ENCODE measurements around the gene LARP4. TPM values are rescaled to one million over a fixed set of nuclear protein-coding genes. Genes with fewer than 3 reads are reported as not detected.
A peak's percentile ranks its signal among the peaks of the same experiment; 100 is the strongest.
"Not testable (repeated sequence)": the region's sequence is repeated elsewhere in the genome, so short reads cannot be mapped to it uniquely, and the experiment has no call there.

Gene LARP4
- total RNA-seq, 1 experiment from 2014 or later, result 17.3 TPM

DNA sequence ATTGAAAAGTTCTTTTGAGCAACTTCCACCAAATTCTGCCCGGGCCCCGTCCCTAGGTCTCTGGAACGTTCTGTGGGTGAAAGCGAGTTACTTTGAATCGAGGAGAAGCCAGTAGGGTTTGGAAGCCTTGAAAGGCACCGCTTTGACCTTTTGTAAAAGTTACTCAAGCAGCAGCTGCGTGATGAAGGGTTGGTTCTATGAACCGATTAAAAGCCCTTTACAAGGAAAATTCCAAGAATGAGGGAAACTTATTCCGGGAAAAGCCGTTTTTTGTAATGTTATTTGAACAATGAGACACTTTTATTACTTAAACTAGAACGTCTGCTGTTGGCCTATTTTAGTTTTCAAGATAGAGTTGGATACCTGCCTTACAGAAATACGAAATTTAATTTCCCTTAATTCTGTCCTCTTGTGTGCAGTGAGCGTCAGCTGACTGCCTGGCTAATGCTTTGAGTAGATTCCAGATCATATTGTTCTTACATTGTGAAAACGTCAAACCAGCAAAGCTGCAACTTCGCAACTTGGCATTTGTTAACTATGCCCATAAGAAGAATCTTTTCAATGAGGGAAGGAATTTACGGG lies 906 bp downstream of the LARP4 start:
- DNase-seq (ENCODE audit: low read depth), result no peak

DNA sequence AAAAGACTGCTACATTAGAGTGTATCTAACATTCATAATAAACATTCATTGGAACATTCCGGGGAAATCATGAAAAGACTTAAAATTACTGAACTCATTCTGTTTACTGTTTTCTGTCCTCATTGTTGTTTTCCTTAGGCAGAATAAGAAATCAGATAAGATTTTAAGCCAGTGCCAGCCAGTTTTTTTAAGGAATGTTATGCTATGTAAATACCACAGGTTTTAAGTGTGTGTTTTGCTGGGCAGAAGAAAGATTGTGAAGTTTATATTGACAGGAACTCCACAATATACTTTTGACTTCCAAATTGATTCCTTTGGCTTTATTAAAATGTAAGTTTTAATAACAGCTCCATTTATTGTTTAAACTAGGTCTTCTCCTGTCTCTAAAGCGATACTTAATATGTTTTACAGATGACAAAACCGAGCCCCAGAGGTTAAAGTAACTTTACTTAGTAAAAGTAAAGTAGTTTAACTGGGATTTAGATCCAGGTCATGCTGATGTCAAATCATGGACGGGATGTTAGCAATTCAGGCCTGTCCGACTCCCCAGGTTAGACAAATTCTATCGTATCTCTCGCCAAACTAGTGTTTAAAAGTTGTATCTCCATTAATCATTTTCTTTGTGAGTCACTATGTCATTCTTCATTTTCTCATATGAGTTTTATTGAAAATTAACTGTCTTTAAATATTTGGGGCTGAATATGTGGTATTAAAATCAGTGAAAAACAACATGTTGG lies 1.7 kb downstream of the LARP4 start:
- no peak for DNase-seq (ENCODE audit: low read depth)

GRCh38 chr12:50403001-50403440 lies 2.3 kb downstream of the LARP4 start:
- no peak for DNase-seq (ENCODE audit: low read depth)

GRCh38 chr12:50404307-50404706 lies 3.6 kb downstream of the LARP4 start:
- no peak for DNase-seq (ENCODE audit: low read depth)

DNA sequence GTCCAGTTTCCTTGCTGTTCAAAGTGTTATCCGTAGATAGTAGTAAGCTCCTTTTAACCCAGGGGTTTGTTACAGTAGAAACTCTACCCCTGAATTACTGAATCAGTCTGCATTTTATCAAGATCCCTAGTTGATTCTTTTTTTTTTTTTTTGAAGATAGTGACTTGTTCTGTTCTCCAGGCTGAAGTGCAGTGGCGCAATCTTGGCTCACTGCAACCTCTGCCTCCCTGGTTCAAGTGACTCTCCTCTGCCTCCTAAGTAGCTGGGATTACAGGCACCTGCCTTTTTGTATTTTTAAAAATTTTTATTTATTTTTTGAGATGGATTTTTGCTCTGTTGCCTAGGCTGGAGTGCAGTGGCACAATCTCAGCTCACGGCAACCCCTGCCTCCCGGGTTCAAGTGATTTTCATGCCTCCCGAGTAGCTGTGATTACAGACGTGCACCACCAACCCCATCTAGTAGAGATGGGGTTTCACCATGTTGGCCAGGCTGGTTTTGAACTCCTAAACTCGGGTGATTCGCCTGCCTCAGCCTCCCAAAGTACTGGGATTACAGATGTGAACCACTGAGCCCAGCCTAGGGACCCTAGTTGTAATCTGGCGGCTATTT lies 10.5 kb downstream of the LARP4 start:
- no peak for DNase-seq (ENCODE audit: low read depth)

DNA sequence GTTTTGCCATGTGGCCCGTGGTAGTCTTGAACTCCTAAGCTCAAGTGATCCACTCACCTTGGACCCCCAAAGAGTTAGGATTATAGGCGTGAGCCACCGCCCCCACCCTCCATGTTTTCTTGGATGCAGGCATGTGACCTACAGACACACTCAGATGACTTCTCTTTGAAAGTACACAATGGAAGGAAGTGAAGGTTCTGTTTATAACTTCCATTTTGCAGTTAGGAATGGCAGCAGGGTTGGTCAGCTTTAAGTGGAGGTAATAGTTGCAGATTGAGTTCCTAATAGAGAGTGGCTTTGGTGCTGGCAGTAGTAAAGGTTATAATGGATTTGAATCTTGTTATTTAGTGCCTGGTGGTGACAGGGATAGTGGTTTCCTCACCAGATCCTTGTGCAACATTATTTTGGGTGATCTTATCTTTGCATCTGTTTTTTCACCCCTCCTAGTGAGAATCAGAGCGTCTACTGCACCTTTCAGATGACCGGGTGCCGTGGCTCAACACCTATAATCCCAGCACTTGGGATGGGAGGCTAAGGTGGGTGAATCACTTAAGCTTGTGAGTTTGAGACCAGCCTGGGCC lies 15.3 kb downstream of the LARP4 start:
- no peak for DNase-seq (ENCODE audit: low read depth)

DNA sequence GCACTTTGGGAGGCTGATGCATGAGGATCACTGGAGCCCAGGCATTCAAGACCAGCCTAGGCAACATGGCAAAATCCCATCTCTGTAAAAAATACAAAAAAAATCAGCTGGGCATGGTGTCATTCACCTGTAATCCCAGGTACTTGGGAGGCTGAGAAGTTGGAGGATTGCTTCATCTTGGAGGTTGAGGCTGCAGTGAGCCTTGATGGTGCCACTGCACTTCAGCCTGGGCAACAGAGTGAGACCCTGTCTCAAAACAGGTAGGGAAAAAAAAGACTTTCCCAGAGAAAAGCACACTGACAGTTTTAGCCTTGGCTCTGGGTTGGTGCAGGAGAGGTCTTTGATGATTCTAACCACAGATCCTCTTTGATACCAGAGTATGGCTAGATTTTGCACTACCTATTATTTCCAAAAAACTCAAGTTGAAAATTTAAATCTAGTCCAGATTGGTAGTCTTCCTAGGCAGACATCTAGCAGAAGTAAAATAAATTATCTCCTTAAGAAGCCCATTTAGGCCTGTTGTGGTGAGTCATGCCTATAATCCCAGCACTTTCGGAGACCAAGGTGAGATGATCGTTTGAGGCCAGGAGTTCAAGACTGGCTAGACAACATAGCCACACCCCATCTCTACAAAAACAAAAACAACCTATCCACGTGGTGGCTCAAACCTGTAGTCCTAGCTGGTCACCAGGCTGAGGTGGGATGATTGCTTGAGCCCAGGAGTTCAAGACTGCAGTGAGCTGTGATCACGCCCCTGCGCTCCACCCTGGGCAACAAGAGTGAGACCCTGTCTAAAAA lies 18.6 kb downstream of the LARP4 start:
- no peak for DNase-seq (ENCODE audit: low read depth)

GRCh38 chr12:50422855-50423254 lies 22.2 kb downstream of the LARP4 start:
- DNase-seq (ENCODE audit: low read depth), result not testable (repeated sequence)

GRCh38 chr12:50423342-50423741 lies 22.7 kb downstream of the LARP4 start:
- DNase-seq (ENCODE audit: low read depth), result not testable (repeated sequence)

DNA sequence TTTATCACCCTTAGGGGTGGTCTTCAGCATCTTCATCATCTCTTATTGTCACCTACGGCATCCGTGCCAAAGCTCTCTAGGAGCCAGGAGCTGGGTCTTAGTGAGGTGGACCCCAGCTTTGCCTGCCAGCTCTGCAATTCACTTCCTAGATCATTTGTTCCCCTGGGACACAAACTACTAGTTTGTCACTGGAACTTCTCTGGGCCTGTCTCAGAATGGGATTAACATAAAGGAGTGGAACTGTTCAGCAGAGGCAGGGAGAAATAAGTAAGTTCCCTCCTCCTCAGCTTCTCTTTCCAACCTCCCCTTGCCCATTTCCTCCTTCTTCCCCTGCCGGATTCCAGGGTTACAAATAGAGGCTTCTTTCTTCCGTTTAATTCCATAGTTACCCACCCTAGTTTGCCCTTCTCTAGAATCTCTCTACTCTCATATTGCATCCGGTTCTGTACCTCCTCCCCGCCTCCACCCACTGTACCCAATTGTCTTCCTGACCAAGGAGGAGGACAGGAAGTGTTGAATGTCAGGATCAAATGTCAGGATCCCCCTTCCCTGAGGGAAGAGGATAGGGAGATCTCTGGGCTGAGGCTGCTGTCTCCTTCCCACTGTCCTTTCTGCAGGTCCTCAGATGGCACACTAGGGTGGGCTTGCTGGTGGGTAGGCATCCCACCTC lies 25.0 kb downstream of the LARP4 start:
- peak; percentile 7 for DNase-seq (ENCODE audit: low read depth)

DNA sequence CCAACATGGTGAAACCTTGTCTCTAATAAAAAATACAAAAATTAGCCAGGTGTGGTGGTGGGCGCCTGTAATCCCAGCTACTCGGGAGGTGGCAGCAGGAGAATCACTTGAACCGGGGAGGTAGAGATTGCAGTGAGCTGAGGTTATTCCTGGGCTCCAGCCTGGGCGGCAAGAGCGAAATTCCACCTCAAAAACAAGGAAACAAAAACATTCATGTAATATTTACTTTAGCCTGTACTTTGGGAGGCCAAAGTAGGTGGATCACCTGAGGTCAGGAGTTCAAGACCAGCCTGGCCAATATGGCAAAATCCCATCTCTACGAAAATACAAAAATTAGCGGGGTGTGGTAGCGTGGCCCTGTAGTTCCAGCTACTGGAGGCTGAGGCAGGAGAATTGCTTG lies 31.0 kb downstream of the LARP4 start:
- not testable (repeated sequence) for DNase-seq (ENCODE audit: low read depth)

- DNase-seq (ENCODE audit: low read depth), result no peak
These were observed 39.6 kb downstream of the LARP4 start for GRCh38 chr12:50440288-50440687.

DNA sequence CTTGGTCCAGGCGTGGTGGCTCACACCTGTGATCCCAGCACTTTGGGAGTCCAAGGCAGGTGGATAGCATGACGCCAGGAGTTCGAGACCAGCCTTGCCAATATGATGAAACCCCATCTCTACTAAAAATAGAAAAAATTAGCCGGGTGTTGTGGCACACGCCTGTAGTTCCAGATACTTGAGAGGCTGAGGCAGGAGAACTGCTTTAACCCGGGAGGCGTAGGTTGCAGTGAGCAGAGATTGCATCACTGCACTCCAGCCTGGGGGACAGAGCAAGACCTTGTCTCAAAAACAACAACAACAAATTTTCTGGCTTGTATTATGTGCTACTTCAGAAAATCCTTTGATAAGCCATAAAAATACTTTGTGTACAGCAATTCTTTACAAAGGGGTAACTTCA lies 41.1 kb downstream of the LARP4 start:
- DNase-seq (ENCODE audit: low read depth), result no peak

DNA sequence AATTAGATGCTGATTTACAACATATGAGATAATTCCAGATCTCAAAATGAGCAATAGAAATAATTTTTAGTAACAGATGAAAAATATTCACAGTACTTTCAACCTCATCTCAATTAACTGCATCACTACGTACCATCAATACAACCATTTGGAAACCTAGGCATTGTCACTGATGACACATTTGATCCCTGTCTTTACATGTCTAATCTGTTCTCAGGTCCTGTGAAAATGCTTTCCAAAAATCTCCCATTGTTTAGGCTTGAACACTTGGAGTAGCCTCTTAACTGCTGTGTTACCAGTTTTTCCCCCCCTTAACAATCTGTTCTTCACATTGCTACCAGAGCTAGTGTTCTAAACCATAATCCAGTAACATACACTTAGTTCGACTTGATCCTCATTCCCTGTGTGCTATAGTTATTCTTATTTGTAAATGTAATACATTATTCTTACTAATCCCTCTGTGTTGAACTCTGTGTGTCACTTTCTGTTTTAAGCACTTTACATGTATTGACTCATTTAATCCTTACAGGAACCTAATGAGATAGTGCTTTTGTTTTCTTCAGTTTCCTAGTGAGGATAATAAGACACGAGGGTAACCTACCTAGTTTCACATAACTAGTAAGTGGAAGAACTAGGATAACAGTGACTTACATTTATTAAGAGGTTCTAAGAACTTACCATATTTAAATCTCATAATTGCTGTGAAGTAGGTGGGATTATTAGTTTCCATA lies 41.7 kb downstream of the LARP4 start:
- DNase-seq (ENCODE audit: low read depth), result no peak

DNA sequence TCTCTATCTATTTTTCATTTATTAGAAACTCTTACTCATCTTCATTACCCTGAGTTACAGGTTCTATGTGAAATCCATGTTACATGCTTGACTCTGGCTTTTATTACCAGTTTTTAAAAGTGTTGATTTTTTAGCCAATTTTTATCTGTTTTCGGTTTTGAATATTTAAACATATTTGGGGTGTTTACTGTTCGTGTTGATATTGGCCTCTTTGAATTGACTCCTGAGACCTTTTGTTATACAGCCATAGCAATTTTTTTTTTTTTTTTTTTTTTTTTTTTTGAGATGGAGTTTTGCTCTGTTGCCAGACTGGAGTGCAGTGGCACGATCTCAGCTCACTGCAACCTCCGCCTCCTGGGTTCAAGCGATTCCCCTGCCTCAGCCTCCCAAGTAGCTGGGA lies 49.0 kb downstream of the LARP4 start:
- DNase-seq (ENCODE audit: low read depth), result not testable (repeated sequence)

DNA sequence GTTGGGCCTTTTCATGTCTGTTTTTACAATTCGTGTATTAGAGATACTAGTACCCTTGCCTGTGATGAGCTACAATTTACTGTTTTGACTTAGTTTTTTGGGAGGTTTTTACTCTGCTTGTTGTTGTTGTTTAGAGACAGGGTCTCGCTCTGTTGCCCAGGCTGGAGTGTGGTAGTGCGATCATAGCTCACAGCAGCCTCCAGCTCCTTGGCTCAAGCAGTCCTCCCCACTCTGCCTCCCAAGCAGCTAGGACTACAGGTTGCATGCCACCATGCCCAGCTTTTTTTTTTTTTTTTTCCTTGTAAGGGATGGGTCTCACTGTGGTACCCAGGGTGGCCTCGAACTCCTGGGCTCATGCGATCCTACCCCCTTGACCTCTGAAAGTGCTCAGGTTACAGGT lies 52.1 kb downstream of the LARP4 start:
- no peak for DNase-seq (ENCODE audit: low read depth)

GRCh38 chr12:50453872-50454271 lies 53.2 kb downstream of the LARP4 start:
- DNase-seq (ENCODE audit: low read depth), result no peak

GRCh38 chr12:50458606-50459005 lies 57.9 kb downstream of the LARP4 start:
- DNase-seq (ENCODE audit: low read depth), result peak; percentile 29

- no peak for DNase-seq (ENCODE audit: low read depth)
These were observed 66.8 kb downstream of the LARP4 start for GRCh38 chr12:50467439-50467838.

DNA sequence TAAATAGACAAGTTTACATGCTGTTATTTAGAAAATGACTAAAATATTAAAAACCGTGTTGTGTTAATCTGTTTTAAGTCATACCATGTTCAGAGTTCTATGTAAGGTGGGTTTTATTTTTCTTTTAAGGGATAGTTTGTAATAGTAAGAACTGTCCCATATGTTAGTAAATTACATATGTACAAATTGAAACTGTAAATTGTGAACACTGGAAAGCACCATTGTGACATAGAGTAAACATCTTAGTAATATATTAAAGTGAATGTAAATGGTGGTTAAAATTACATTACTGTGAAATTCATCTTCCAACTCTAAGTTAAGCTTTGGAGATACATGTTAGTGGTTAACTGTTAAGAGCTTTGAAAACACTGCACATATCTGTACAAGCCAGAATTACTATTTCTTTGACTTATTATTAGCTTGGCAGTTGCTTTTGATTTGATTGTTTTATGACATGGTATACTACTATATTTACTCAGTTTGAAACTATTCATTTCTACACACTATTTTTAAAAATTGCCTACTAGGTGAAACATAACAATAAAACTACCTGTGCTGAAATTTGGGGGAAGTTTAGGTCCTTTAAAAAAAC lies 76.7 kb downstream of the LARP4 start:
- no peak for DNase-seq (ENCODE audit: low read depth)
